ENCODE results near the gene ZSCAN10.
"Not testable (repeated sequence)": the region's sequence is repeated elsewhere in the genome, so short reads cannot be mapped to it uniquely, and the experiment has no call there.

Gene ZSCAN10

GRCh38 chr16:3098459-3099394 lies at the start of gene ZSCAN10:
ZSCAN10 (minus strand) TSS chr16:3099294; CDS start chr16:3092937, 6,357 bp downstream.
- no peak for DNase-seq

GRCh38 chr16:3148256-3149192 lies 49.4 kb upstream of the ZSCAN10 start:
- no peak for DNase-seq

- no peak for DNase-seq
Observed at GRCh38 chr16:3147757-3148104, 48.6 kb upstream of the ZSCAN10 start.

GRCh38 chr16:3147046-3147756 lies 48.1 kb upstream of the ZSCAN10 start:
- no peak for DNase-seq

- DNase-seq, result no peak
Observed at GRCh38 chr16:3145660-3146059, 46.6 kb upstream of the ZSCAN10 start.

- DNase-seq, result no peak
Observed at GRCh38 chr16:3145151-3145550, 46.1 kb upstream of the ZSCAN10 start.

- DNase-seq, result no peak
Observed at GRCh38 chr16:3144321-3144983, 45.4 kb upstream of the ZSCAN10 start.

- DNase-seq, result peak; percentile 31
Observed at GRCh38 chr16:3143598-3144320, 44.7 kb upstream of the ZSCAN10 start.

- no peak for DNase-seq
Observed at GRCh38 chr16:3143189-3143588, 44.1 kb upstream of the ZSCAN10 start.

- DNase-seq, result no peak
Observed at GRCh38 chr16:3142770-3143169, 43.7 kb upstream of the ZSCAN10 start.

- no peak for DNase-seq
Observed at GRCh38 chr16:3142327-3142726, 43.2 kb upstream of the ZSCAN10 start.

GRCh38 chr16:3141781-3142311 lies 42.8 kb upstream of the ZSCAN10 start:
- DNase-seq, result no peak

GRCh38 chr16:3140603-3141427 lies 41.7 kb upstream of the ZSCAN10 start:
- no peak for DNase-seq

GRCh38 chr16:3139561-3139960 lies 40.5 kb upstream of the ZSCAN10 start:
- not testable (repeated sequence) for DNase-seq

- DNase-seq, result no peak
Observed at GRCh38 chr16:3138823-3139426, 39.8 kb upstream of the ZSCAN10 start.

- no peak for DNase-seq
Observed at GRCh38 chr16:3138342-3138741, 39.2 kb upstream of the ZSCAN10 start.

- DNase-seq, result no peak
Observed at GRCh38 chr16:3137267-3137666, 38.2 kb upstream of the ZSCAN10 start.

GRCh38 chr16:3135126-3135715 lies 36.1 kb upstream of the ZSCAN10 start:
- no peak for DNase-seq

- peak; percentile 92 for DNase-seq
Observed at GRCh38 chr16:3134338-3135125, 35.4 kb upstream of the ZSCAN10 start, which contains the start of gene ZNF213. ZNF213 (plus strand) TSS chr16:3135029; CDS start chr16:3137281, 2,252 bp downstream.

All from NCI-H524 treated with DMSO at 0.1 percent for 48 hours (cell line).